ENCODE measurements around the gene CREB5.

CREB5 gene

GRCh38 chr7:28618383-28618782 is 206.1 kb downstream of the CREB5 start:
- Histone ChIP-seq H3K27ac (ENCODE audit: low read depth, low read length) (no peak overlapping the region), H3K4me3 (ENCODE audit: low read depth in 1 of 5, low read length in 5 of 5) (no peak overlapping the region), H3K9me3 (ENCODE audit: control insufficient read depth in 5 of 5, low read length in 5 of 5) (no peaks in the 10 kb centered on the region)

DNA sequence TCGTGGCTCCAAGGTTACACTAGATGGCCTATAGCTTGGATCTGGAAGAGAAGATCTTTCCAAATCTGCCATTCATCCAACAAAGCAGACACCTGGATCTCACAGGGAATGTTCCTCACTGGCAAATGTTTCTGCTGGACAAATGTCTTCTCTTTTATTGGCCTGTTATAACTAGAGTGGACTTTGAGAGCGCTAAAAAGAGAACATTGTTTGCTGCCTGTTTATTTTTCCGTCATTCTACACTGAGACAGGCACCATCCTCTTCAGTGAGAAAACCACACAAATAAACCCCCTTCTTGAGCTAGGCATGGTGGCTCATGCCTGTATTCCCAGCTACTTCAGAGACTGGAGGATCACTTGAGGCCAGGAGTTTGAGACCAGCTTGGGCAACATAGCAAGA is 206.9 kb downstream of the CREB5 start:
- Histone ChIP-seq H3K27ac (ENCODE audit: low read depth, low read length) (no peak overlapping the region), H3K27me3 (ENCODE audit: control insufficient read depth in 5 of 5, insufficient read depth in 4 of 5, low read length in 5 of 5) (no peaks in the 10 kb centered on the region), H3K4me3 (ENCODE audit: low read depth in 1 of 5, low read length in 5 of 5) (no peak overlapping the region), H3K9ac (ENCODE audit: low read length in 5 of 5) (no peak overlapping the region), H3K4me1 (ENCODE audit: control insufficient read depth in 5 of 5, insufficient read depth in 5 of 5, low read length in 5 of 5) (no peaks in the 10 kb centered on the region), H3K36me3 (ENCODE audit: control insufficient read depth in 5 of 5, insufficient read depth in 5 of 5, low read length in 5 of 5) (no peaks in the 10 kb centered on the region), H3K9me3 (ENCODE audit: control insufficient read depth in 5 of 5, low read length in 5 of 5) (no peaks in the 10 kb centered on the region)

More at GRCh38 chr7:28618383-28618782, 206.1 kb downstream of the CREB5 start:
- Histone ChIP-seq H3K27me3 (ENCODE audit: control insufficient read depth in 5 of 5, insufficient read depth in 4 of 5, low read length in 5 of 5) (no peaks in the 10 kb centered on the region), H3K36me3 (ENCODE audit: control insufficient read depth in 5 of 5, insufficient read depth in 5 of 5, low read length in 5 of 5) (no peaks in the 10 kb centered on the region), H3K4me1 (ENCODE audit: control insufficient read depth in 5 of 5, insufficient read depth in 5 of 5, low read length in 5 of 5) (no peaks in the 10 kb centered on the region), H3K9ac (ENCODE audit: low read length in 5 of 5) (no peak overlapping the region)

- no peaks in the 10 kb centered on the region for H3K36me3 ChIP-seq (ENCODE audit: control insufficient read depth in 5 of 5, insufficient read depth in 5 of 5, low read length in 5 of 5)
- no peaks in the 10 kb centered on the region for H3K9me3 ChIP-seq (ENCODE audit: control insufficient read depth in 5 of 5, low read length in 5 of 5)
- H3K4me3 ChIP-seq (ENCODE audit: low read depth in 1 of 5, low read length in 5 of 5), result no peak overlapping the region
- no peak overlapping the region for H3K27ac ChIP-seq (ENCODE audit: low read depth, low read length)
- H3K27me3 ChIP-seq (ENCODE audit: control insufficient read depth in 5 of 5, insufficient read depth in 4 of 5, low read length in 5 of 5), result peaks cover 0 to 9% (median 0%) of the 10 kb centered on the region in 5 donors
- H3K4me1 ChIP-seq (ENCODE audit: control insufficient read depth in 5 of 5, insufficient read depth in 5 of 5, low read length in 5 of 5), result peaks cover 2 to 13% (median 5%) of the 10 kb centered on the region in 5 donors
- H3K9ac ChIP-seq (ENCODE audit: low read length in 5 of 5), result no peak overlapping the region
Observed at GRCh38 chr7:28621369-28621841, 209.1 kb downstream of the CREB5 start.

GRCh38 chr7:28623105-28623730 is 210.9 kb downstream of the CREB5 start:
- H3K4me1 ChIP-seq (ENCODE audit: control insufficient read depth in 5 of 5, insufficient read depth in 5 of 5, low read length in 5 of 5), result peaks cover 3 to 19% (median 11%) of the 10 kb centered on the region in 5 donors
- H3K4me3 ChIP-seq (ENCODE audit: low read depth in 1 of 5, low read length in 5 of 5), result no peak overlapping the region
- H3K36me3 ChIP-seq (ENCODE audit: control insufficient read depth in 5 of 5, insufficient read depth in 5 of 5, low read length in 5 of 5), result no peaks in the 10 kb centered on the region
- H3K27me3 ChIP-seq (ENCODE audit: control insufficient read depth in 5 of 5, insufficient read depth in 4 of 5, low read length in 5 of 5), result peaks cover 0 to 9% (median 0%) of the 10 kb centered on the region in 5 donors
- no peak overlapping the region for H3K27ac ChIP-seq (ENCODE audit: low read depth, low read length)
- no peaks in the 10 kb centered on the region for H3K9me3 ChIP-seq (ENCODE audit: control insufficient read depth in 5 of 5, low read length in 5 of 5)
- no peak overlapping the region for H3K9ac ChIP-seq (ENCODE audit: low read length in 5 of 5)

- Histone ChIP-seq H3K9ac (ENCODE audit: low read length in 5 of 5) (no peak overlapping the region), H3K4me1 (ENCODE audit: control insufficient read depth in 5 of 5, insufficient read depth in 5 of 5, low read length in 5 of 5) (peaks cover 6 to 19% (median 16%) of the 10 kb centered on the region in 5 donors), H3K27me3 (ENCODE audit: control insufficient read depth in 5 of 5, insufficient read depth in 4 of 5, low read length in 5 of 5) (peaks cover 0 to 9% (median 0%) of the 10 kb centered on the region in 5 donors), H3K4me3 (ENCODE audit: low read depth in 1 of 5, low read length in 5 of 5) (no peak overlapping the region), H3K36me3 (ENCODE audit: control insufficient read depth in 5 of 5, insufficient read depth in 5 of 5, low read length in 5 of 5) (no peaks in the 10 kb centered on the region), H3K9me3 (ENCODE audit: control insufficient read depth in 5 of 5, low read length in 5 of 5) (no peaks in the 10 kb centered on the region), H3K27ac (ENCODE audit: low read depth, low read length) (no peak overlapping the region)
Observed at GRCh38 chr7:28623863-28624262, 211.5 kb downstream of the CREB5 start.

- peaks cover 6 to 21% (median 16%) of the 10 kb centered on the region in 5 donors for H3K4me1 ChIP-seq (ENCODE audit: control insufficient read depth in 5 of 5, insufficient read depth in 5 of 5, low read length in 5 of 5)
- peaks cover 0 to 11% (median 0%) of the 10 kb centered on the region in 5 donors for H3K27me3 ChIP-seq (ENCODE audit: control insufficient read depth in 5 of 5, insufficient read depth in 4 of 5, low read length in 5 of 5)
- H3K36me3 ChIP-seq (ENCODE audit: control insufficient read depth in 5 of 5, insufficient read depth in 5 of 5, low read length in 5 of 5), result no peaks in the 10 kb centered on the region
- no peak overlapping the region for H3K27ac ChIP-seq (ENCODE audit: low read depth, low read length)
- H3K4me3 ChIP-seq (ENCODE audit: low read depth in 1 of 5, low read length in 5 of 5), result no peak overlapping the region
- no peaks in the 10 kb centered on the region for H3K9me3 ChIP-seq (ENCODE audit: control insufficient read depth in 5 of 5, low read length in 5 of 5)
- no peak overlapping the region for H3K9ac ChIP-seq (ENCODE audit: low read length in 5 of 5)
Observed at GRCh38 chr7:28625432-28625831, 213.1 kb downstream of the CREB5 start.

DNA sequence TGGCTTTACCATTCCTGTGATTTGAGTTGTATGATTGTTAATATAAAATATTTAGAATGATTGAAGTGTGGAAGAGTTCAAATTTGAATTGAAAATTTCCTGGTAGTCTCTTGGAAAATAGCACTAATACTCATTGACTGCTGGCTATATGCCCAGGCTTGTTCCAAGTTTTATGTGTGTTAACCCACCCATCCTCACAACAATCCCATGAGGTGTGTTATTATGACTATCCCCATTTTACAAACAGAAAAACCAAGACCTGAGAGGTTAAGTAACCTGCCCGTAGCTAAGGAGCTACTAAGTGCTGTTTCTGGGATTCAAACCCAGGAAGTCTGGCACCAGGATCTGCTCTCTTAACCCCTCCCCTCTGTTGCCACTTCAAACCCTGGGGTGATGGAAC is 213.9 kb downstream of the CREB5 start:
- Histone ChIP-seq H3K9ac (ENCODE audit: low read length in 5 of 5) (no peak overlapping the region), H3K9me3 (ENCODE audit: control insufficient read depth in 5 of 5, low read length in 5 of 5) (no peaks in the 10 kb centered on the region), H3K36me3 (ENCODE audit: control insufficient read depth in 5 of 5, insufficient read depth in 5 of 5, low read length in 5 of 5) (no peaks in the 10 kb centered on the region), H3K27me3 (ENCODE audit: control insufficient read depth in 5 of 5, insufficient read depth in 4 of 5, low read length in 5 of 5) (peaks cover 0 to 11% (median 0%) of the 10 kb centered on the region in 5 donors), H3K4me1 (ENCODE audit: control insufficient read depth in 5 of 5, insufficient read depth in 5 of 5, low read length in 5 of 5) (peaks cover 6 to 21% (median 16%) of the 10 kb centered on the region in 5 donors), H3K4me3 (ENCODE audit: low read depth in 1 of 5, low read length in 5 of 5) (no peak overlapping the region), H3K27ac (ENCODE audit: low read depth, low read length) (peak overlapping the region; percentile 39)

DNA sequence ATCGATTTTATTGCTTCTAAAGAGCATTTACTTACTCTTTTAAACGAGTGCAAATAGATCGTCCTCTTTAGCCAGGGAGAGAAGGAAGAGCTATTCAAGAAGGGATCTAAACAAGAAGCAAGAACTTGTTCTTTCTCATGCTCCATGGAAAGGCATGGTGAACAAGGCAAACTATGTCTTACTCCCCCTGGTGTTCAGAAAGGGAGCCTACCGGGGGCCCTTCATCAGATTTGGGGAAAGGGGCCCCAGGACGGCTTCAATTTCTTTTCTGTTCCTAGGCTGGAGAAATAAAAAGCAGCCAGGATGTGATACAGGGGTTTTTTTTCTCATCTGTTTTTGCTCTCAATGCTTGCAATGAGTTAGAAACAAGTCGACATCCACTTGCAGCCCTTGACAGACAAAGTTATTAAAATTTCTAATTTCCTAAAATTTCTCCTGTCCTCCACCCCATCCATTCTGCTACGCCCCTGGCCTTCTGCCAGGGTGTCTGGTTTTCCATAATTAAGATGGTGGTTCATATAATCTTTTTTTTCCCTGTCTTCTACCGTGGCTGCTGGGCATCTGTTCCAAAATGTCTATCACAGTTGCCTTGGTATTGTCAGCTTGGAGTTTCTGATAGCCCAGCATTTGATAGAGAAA is 214.4 kb downstream of the CREB5 start:
- H3K9ac ChIP-seq (ENCODE audit: low read length in 5 of 5), result no peak overlapping the region

GRCh38 chr7:28627263-28627653 is 214.9 kb downstream of the CREB5 start:
- H3K4me1 ChIP-seq (ENCODE audit: control insufficient read depth in 5 of 5, insufficient read depth in 5 of 5, low read length in 5 of 5), result peaks cover 6 to 21% (median 16%) of the 10 kb centered on the region in 5 donors
- peak overlapping the region; percentile 29 for H3K27ac ChIP-seq (ENCODE audit: low read depth, low read length)
- no peak overlapping the region for H3K9ac ChIP-seq (ENCODE audit: low read length in 5 of 5)
- H3K4me3 ChIP-seq (ENCODE audit: low read depth in 1 of 5, low read length in 5 of 5), result no peak overlapping the region
- peaks cover 0 to 11% (median 0%) of the 10 kb centered on the region in 5 donors for H3K27me3 ChIP-seq (ENCODE audit: control insufficient read depth in 5 of 5, insufficient read depth in 4 of 5, low read length in 5 of 5)
- no peaks in the 10 kb centered on the region for H3K36me3 ChIP-seq (ENCODE audit: control insufficient read depth in 5 of 5, insufficient read depth in 5 of 5, low read length in 5 of 5)
- no peaks in the 10 kb centered on the region for H3K9me3 ChIP-seq (ENCODE audit: control insufficient read depth in 5 of 5, low read length in 5 of 5)

More for the DNA sequence above, 214.4 kb downstream of the CREB5 start:
- no peaks in the 10 kb centered on the region for H3K36me3 ChIP-seq (ENCODE audit: control insufficient read depth in 5 of 5, insufficient read depth in 5 of 5, low read length in 5 of 5)
- no peak overlapping the region for H3K4me3 ChIP-seq (ENCODE audit: low read depth in 1 of 5, low read length in 5 of 5)
- H3K4me1 ChIP-seq (ENCODE audit: control insufficient read depth in 5 of 5, insufficient read depth in 5 of 5, low read length in 5 of 5), result peaks cover 6 to 21% (median 16%) of the 10 kb centered on the region in 5 donors
- no peaks in the 10 kb centered on the region for H3K9me3 ChIP-seq (ENCODE audit: control insufficient read depth in 5 of 5, low read length in 5 of 5)
- peaks cover 0 to 11% (median 0%) of the 10 kb centered on the region in 5 donors for H3K27me3 ChIP-seq (ENCODE audit: control insufficient read depth in 5 of 5, insufficient read depth in 4 of 5, low read length in 5 of 5)
- peak overlapping the region; percentile 39 for H3K27ac ChIP-seq (ENCODE audit: low read depth, low read length)

DNA sequence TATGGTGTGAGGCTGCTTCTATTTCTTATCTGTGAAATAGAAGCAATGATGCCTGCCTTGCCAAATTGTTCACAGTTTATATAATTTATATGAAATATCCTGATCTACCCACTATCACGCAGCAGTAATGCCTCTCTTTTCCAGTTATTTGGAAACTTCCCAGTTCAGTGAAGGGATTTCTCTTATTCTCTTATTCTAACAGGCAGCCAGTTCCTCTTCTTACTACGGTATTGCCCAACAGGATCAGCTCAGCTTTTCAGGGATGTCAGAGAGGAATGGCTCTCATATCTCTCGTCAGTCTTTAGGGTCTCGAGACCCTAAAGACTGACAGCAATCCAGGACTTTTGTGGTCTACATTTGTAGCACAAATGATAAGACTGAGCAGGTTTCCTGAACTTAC is 215.6 kb downstream of the CREB5 start:
- Histone ChIP-seq H3K9me3 (ENCODE audit: control insufficient read depth in 5 of 5, low read length in 5 of 5) (no peaks in the 10 kb centered on the region), H3K27ac (ENCODE audit: low read depth, low read length) (peak overlapping the region; percentile 32), H3K9ac (ENCODE audit: low read length in 5 of 5) (no peak overlapping the region), H3K4me1 (ENCODE audit: control insufficient read depth in 5 of 5, insufficient read depth in 5 of 5, low read length in 5 of 5) (peaks cover 6 to 21% (median 16%) of the 10 kb centered on the region in 5 donors), H3K4me3 (ENCODE audit: low read depth in 1 of 5, low read length in 5 of 5) (no peak overlapping the region), H3K36me3 (ENCODE audit: control insufficient read depth in 5 of 5, insufficient read depth in 5 of 5, low read length in 5 of 5) (no peaks in the 10 kb centered on the region), H3K27me3 (ENCODE audit: control insufficient read depth in 5 of 5, insufficient read depth in 4 of 5, low read length in 5 of 5) (peaks cover 0 to 11% (median 0%) of the 10 kb centered on the region in 5 donors)

Data from subcutaneous abdominal adipose tissue (tissue), 5 donors.